HepG2 (cell line): ENCODE data around the gene FOXE3. TPM values are rescaled to one million over a fixed set of nuclear protein-coding genes. Genes with fewer than 3 reads are reported as not detected.

Experiments used
- ATAC-seq: fragments of 200-7000 bp; cut with Tn5 transposase; 3 replicates; pipeline ENCODE4 v1.9.1; 2020; ENCODE audit warnings: mild to moderate bottlenecking, moderate library complexity
- BruUV-seq: library from RNA; stranded (reverse); fragments of 400-500 nt; replicated peaks from 2 replicates; lab custom pipeline; 2021; lab: Mats Ljungman, UMichigan
- CTCF ChIA-PET: fragments of 300-600 bp; formaldehyde crosslinking; extraction: SDS; loops from one replicate; lab custom pipeline; 2021; ENCODE audit warnings: low total read pairs, inconsistent platforms, low intra/inter-chr PET ratio; lab: Yijun Ruan, JAX
- POLR2A ChIA-PET: fragments of 350-600 bp; sonication (Branson Sonifier 250); formaldehyde crosslinking; loops from one replicate; lab custom pipeline; 2020; ENCODE audit warnings: antibody characterized with exemption, inconsistent platforms; lab: Yijun Ruan, JAX
- DNase-seq: peaks from one replicate; pipeline ENCODE4 v3.0.0-alpha.2; 2015; ENCODE audit warnings: low spot score
- FAIRE-seq: peaks from 3 replicates; lab custom pipeline; 2011; peaks lifted over from hg19 to GRCh38; lab: Jason Lieb, UNC
- H2AFZ ChIP-seq: one replicate; pipeline ENCODE4 v1.6.1; 2011; ENCODE audit warnings: low read length, inconsistent platforms
- H3K27ac ChIP-seq: fragments of 300-600 bp; 3 replicates; pipeline ENCODE4 v1.8.0; 2011; ENCODE audit warnings: mixed run types, mild to moderate bottlenecking, mixed read lengths, low read length, inconsistent platforms; ENCODE audit not compliant: insufficient read depth; ENCODE audit errors: extremely low read length
- H3K27me3 ChIP-seq, 2 experiments: fragments of 200-600 bp in 1 of 2; 2 replicates in 1 of 2; 3 replicates in 1 of 2; pipeline versions ENCODE4 v1.6.0 to v1.8.0; 2011; ENCODE audit warnings: low read length in 2 of 2, mild to moderate bottlenecking in 2 of 2, moderate library complexity in 2 of 2, inconsistent platforms in 1 of 2; ENCODE audit not compliant: insufficient read depth in 2 of 2, control insufficient read depth in 1 of 2
- H3K36me3 ChIP-seq, 2 experiments: fragments of 200-600 bp in 1 of 2; replicated peaks in 1 of 2; 2 replicates in 1 of 2; 3 replicates in 1 of 2; pipeline versions ENCODE4 v1.5.1 to v1.8.0; 2011; ENCODE audit warnings: low read length in 2 of 2, inconsistent platforms in 1 of 2; ENCODE audit not compliant: insufficient read depth in 2 of 2, control insufficient read depth in 1 of 2
- H3K4me1 ChIP-seq: 2 replicates; pipeline ENCODE4 v1.5.1; 2012; ENCODE audit warnings: low read length, inconsistent platforms; ENCODE audit not compliant: insufficient read depth
- H3K4me2 ChIP-seq: 2 replicates; pipeline ENCODE4 v1.6.0; 2011; ENCODE audit warnings: low read depth, low read length, inconsistent platforms
- H3K4me3 ChIP-seq, 3 experiments: fragments of 200-600 bp in 1 of 3; sonication (generic), shearing (Covaris generic) in 1 of 3; replicated peaks in 1 of 3; 2 replicates each; pipeline ENCODE4 v1.5.1; 2011 to 2016; ENCODE audit warnings: low read length in 3 of 3, inconsistent platforms in 2 of 3, low read depth in 2 of 3, mild to moderate bottlenecking in 2 of 3, control low read depth in 1 of 3, mixed read lengths in 1 of 3; ENCODE audit not compliant: insufficient read depth in 1 of 3
- H3K79me2 ChIP-seq: one replicate; pipeline ENCODE4 v1.6.1; 2011; ENCODE audit warnings: low read length, inconsistent platforms; ENCODE audit not compliant: insufficient read depth
- H3K9ac ChIP-seq: 2 replicates; pipeline ENCODE4 v1.6.0; 2011; ENCODE audit warnings: mild to moderate bottlenecking, low read depth, low read length, inconsistent platforms; ENCODE audit not compliant: insufficient read depth
- H3K9me3 ChIP-seq: 2 replicates; pipeline ENCODE4 v1.5.1; 2012; ENCODE audit warnings: mild to moderate bottlenecking, low read length
- H4K20me1 ChIP-seq: 2 replicates; pipeline ENCODE4 v1.6.0; 2011; ENCODE audit warnings: inconsistent platforms, mild to moderate bottlenecking, low read length, moderate library complexity; ENCODE audit not compliant: insufficient read depth
- BCL6 ChIP-seq: IDR thresholded peaks from 2 replicates; pipeline ENCODE4 v1.6.1; 2016; ENCODE audit warnings: missing genetic modification reagents, missing compliant biosample characterization
- HNF4G ChIP-seq, 2 experiments: sonication (generic) in 1 of 2; formaldehyde crosslinking in 1 of 2; IDR thresholded peaks; 2 replicates each; pipeline versions ENCODE4 v1.4.0 to v1.6.1; 2011 to 2020; ENCODE audit warnings: borderline replicate concordance in 2 of 2, low read depth in 2 of 2, mild to moderate bottlenecking in 2 of 2, low read length in 1 of 2, missing genetic modification reagents in 1 of 2, moderate library complexity in 1 of 2
- HNRNPK ChIP-seq: fragments of 200-400 bp; formaldehyde crosslinking; IDR thresholded peaks from 2 replicates; pipeline ENCODE4 v1.6.1; 2018; ENCODE audit warnings: low read length, low read depth, moderate library complexity, mild to moderate bottlenecking; ENCODE audit not compliant: poor library complexity, severe bottlenecking
- MXI1 ChIP-seq: IDR thresholded peaks from 3 replicates; pipeline ENCODE4 v1.6.1; 2012; ENCODE audit warnings: low read depth, low read length, inconsistent platforms, borderline replicate concordance
- ZNF577 ChIP-seq: sonication (generic); formaldehyde crosslinking; IDR thresholded peaks from 2 replicates; pipeline ENCODE4 v1.4.0; 2020; ENCODE audit warnings: mild to moderate bottlenecking, low read depth, missing genetic modification reagents, borderline replicate concordance
- WGBS: methylation state at CpG from one replicate; pipeline ENCODE4 v1.1.6; 2017; ENCODE audit warnings: low lambda C conversion rate; 5-methylcytosine and 5-hydroxymethylcytosine counted together
- in situ Hi-C: cut with HindIII; loops from 2 replicates; pipeline ENCODE4 v1.10.0; 2017; ENCODE audit warnings: low pct_unique_long_range_greater_than_20kb; ENCODE audit not compliant: extremely low pct_ligation_motif_present
- intact Hi-C: fragments of 100-400 bp; cut with micrococcal nuclease; formaldehyde crosslinking; loops from one replicate; pipeline ENCODE4 v1.10.0; 2022; ENCODE audit not compliant: unreplicated experiment
- polyA plus RNA-seq, 8 experiments: library from polyadenylated mRNA; depleted of rRNA in 3 of 8; stranded (reverse) in 7 of 8; unstranded in 1 of 8; fragments of >200 nt; fragmentation: Illumina TruSeq in 4 of 8; extraction: Trizol in 4 of 8; gene quantifications; 2 replicates each; pipeline versions ENCODE4 v1.2.1 to v1.2.3, GENCODE V29; 2011 to 2016; ENCODE audit warnings: low read depth in 4 of 8, missing spikeins in 1 of 8, mixed read lengths in 1 of 8; ENCODE audit not compliant: insufficient read depth in 1 of 8
- total RNA-seq, 5 experiments: library from RNA; depleted of rRNA; stranded (reverse); fragments of >200 nt; fragmentation: Illumina TruSeq; extraction: Trizol; gene quantifications; 2 replicates each; pipeline ENCODE4 v1.2.3, GENCODE V29; 2016; ENCODE audit warnings: low read depth in 1 of 5
- TF ChIP-seq, protein P1 (sequence below): sonication (generic); formaldehyde crosslinking; IDR thresholded peaks from 2 replicates; pipeline ENCODE4 v1.4.0; 2020; ENCODE audit warnings: missing genetic modification reagents

The FOXE3 gene
- total and polyA plus RNA-seq, 2 of the 13 experiments (the other 11 are each of a cell fraction or from before 2014, with no cell fraction given) = not detected

DNA sequence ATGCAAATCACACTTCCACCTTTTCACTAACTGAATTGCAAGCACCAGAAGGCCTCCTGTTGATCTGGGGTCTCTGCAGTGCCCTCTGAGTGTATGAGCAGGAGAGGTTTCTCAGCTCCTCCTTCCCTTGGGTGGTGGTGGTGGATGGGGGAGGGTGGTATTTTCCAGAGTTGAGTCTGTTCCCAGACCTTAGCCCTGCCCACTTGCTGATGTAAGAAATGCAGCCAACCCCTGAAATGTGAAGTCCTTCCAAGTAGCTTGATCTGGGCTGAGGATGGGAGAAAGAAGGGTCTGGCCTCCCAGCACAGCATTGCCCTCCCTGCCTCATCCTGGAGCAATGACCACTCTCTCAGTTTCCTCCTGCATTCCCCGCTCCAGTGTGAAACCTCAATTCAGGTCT, 15.4 kb downstream of the FOXE3 start:
- TF ChIP-seq MXI1 = no peak
- TF ChIP-seq HNRNPK = no peak
- no peak for TF ChIP-seq BCL6 (CRISPR knock-in tag)
- no peak for TF ChIP-seq ZNF577
- no peak for TF ChIP-seq HNF4G (IDR thresholded peaks at IDR 0.05; ENCODE audit: borderline replicate concordance, low read depth, low read length)
- no peak for TF ChIP-seq HNF4G (CRISPR knock-in tag; IDR thresholded peaks at IDR 0.05; ENCODE audit: borderline replicate concordance, low read depth)
- TF ChIP-seq, protein P1, sequence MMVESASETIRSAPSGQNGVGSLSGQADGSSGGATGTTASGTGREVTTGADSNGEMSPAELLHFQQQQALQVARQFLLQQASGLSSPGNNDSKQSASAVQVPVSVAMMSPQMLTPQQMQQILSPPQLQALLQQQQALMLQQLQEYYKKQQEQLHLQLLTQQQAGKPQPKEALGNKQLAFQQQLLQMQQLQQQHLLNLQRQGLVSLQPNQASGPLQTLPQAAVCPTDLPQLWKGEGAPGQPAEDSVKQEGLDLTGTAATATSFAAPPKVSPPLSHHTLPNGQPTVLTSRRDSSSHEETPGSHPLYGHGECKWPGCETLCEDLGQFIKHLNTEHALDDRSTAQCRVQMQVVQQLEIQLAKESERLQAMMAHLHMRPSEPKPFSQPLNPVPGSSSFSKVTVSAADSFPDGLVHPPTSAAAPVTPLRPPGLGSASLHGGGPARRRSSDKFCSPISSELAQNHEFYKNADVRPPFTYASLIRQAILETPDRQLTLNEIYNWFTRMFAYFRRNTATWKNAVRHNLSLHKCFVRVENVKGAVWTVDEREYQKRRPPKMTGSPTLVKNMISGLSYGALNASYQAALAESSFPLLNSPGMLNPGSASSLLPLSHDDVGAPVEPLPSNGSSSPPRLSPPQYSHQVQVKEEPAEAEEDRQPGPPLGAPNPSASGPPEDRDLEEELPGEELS (CRISPR knock-in tag) = no peak
- FAIRE-seq = no peak
- WGBS = 100% methylated on average over 1 of the region's 1 CpG
- no peaks in the 10 kb centered on the region for H3K79me2 ChIP-seq
- no peaks in the 10 kb centered on the region for H4K20me1 ChIP-seq
- no peak overlapping the region for H3K9ac ChIP-seq
- no TSS peak for BruUV-seq
- H3K27me3 ChIP-seq = no peaks in the 10 kb centered on the region
- H3K9me3 ChIP-seq = no peaks in the 10 kb centered on the region
- ATAC-seq = no peak
- in situ Hi-C loops (no loop called here), intact Hi-C loops (no loop called here)
- H3K4me1 ChIP-seq = peaks cover 17% of the 10 kb centered on the region
- no peaks in the 10 kb centered on the region for H3K36me3 ChIP-seq
- no peak overlapping the region for H3K27ac ChIP-seq
- H3K4me3 ChIP-seq = no peak overlapping the region
- ChIA-PET POLR2A (no interaction called here), CTCF (interaction anchor here (1.2 kb wide), 1 partner anchor 295 kb away, joined by 7 read pairs; no protein-coding TSS in a partner anchor)
- DNase-seq = no peak
- H3K4me2 ChIP-seq = no peak overlapping the region
- no peak overlapping the region for H2AFZ ChIP-seq
